ENCODE data around the gene CAPN7. TPM values are rescaled to one million over a fixed set of nuclear protein-coding genes. Genes with fewer than 3 reads are reported as not detected.

CAPN7 gene
- total RNA-seq, 2 donors from 2014 or later, result 38.1 to 40.5 TPM

GRCh38 chr3:15172806-15173205, 33.2 kb upstream of the CAPN7 start:
- no peak overlapping the region for H3K27ac ChIP-seq
- DNase-seq (no peak), ATAC-seq (no peak)
- peaks cover 11% of the 10 kb centered on the region for H3K4me1 ChIP-seq
- no peaks in the 10 kb centered on the region for H3K27me3 ChIP-seq
- WGBS, 2 donors, result 86 to 100% methylated on average over 1 of the region's 1 CpG
- TF ChIP-seq CTCF (IDR thresholded peaks at IDR 0.05) (no peak), POLR2A (IDR thresholded peaks at IDR 0.05) (no peak)
- intact Hi-C loops (cut with DNase I), result no loop called here
- H3K36me3 ChIP-seq (replicated peaks in 1 of 2; ENCODE audit: insufficient read depth in 1 of 2, low read depth in 2 of 2), result no peaks in the 10 kb centered on the region
- no peak overlapping the region for H3K4me3 ChIP-seq
- H3K9me3 ChIP-seq, result no peaks in the 10 kb centered on the region

- Histone ChIP-seq H3K4me3 (no peak overlapping the region), H3K36me3 (replicated peaks in 1 of 2; ENCODE audit: insufficient read depth in 1 of 2, low read depth in 2 of 2) (no peaks in the 10 kb centered on the region), H3K4me1 (peaks cover 11% of the 10 kb centered on the region), H3K9me3 (no peaks in the 10 kb centered on the region), H3K27me3 (no peaks in the 10 kb centered on the region), H3K27ac (no peak overlapping the region)
- DNase-seq, result no peak
- 51 to 64% methylated on average over 7 to 8 of the region's 8 CpGs for WGBS, 2 donors
- TF ChIP-seq POLR2A (IDR thresholded peaks at IDR 0.05) (no peak), CTCF (IDR thresholded peaks at IDR 0.05) (no peak)
- intact Hi-C loops (cut with DNase I), result no loop called here
- ATAC-seq, result no peak
Observed at GRCh38 chr3:15174953-15175352, 31.1 kb upstream of the CAPN7 start.

- H3K27me3 ChIP-seq, result no peaks in the 10 kb centered on the region
- peaks cover 11% of the 10 kb centered on the region for H3K4me1 ChIP-seq
- intact Hi-C loops (cut with DNase I), result no loop called here
- WGBS, 2 donors, result 75 to 86% methylated on average over 1 of the region's 1 CpG
- TF ChIP-seq POLR2A (IDR thresholded peaks at IDR 0.05) (no peak), CTCF (IDR thresholded peaks at IDR 0.05) (no peak)
- ATAC-seq (no peak), DNase-seq (no peak)
- no peaks in the 10 kb centered on the region for H3K9me3 ChIP-seq
- H3K4me3 ChIP-seq, result no peak overlapping the region
- H3K36me3 ChIP-seq (replicated peaks in 1 of 2; ENCODE audit: insufficient read depth in 1 of 2, low read depth in 2 of 2), result no peaks in the 10 kb centered on the region
- no peak overlapping the region for H3K27ac ChIP-seq
Observed at GRCh38 chr3:15175605-15176004, 30.4 kb upstream of the CAPN7 start.

- H3K4me1 ChIP-seq, result no peaks in the 10 kb centered on the region
Observed at GRCh38 chr3:15180042-15180611, 25.9 kb upstream of the CAPN7 start.

More at GRCh38 chr3:15180042-15180611, 25.9 kb upstream of the CAPN7 start:
- 54 to 63% methylated on average over 6 of the region's 6 CpGs for WGBS, 2 donors
- TF ChIP-seq POLR2A (IDR thresholded peaks at IDR 0.05) (no peak), CTCF (IDR thresholded peaks at IDR 0.05) (no peak)
- H3K36me3 ChIP-seq (replicated peaks in 1 of 2; ENCODE audit: insufficient read depth in 1 of 2, low read depth in 2 of 2), result no peaks in the 10 kb centered on the region
- ATAC-seq (no peak), DNase-seq (no peak)
- intact Hi-C loops (cut with DNase I), result no loop called here
- no peak overlapping the region for H3K27ac ChIP-seq
- no peaks in the 10 kb centered on the region for H3K27me3 ChIP-seq
- no peaks in the 10 kb centered on the region for H3K9me3 ChIP-seq
- no peak overlapping the region for H3K4me3 ChIP-seq

Data from body of pancreas (tissue), 4 donors.